ENCODE results near the gene MEX3C.
A peak's percentile ranks its signal among the peaks of the same experiment; 100 is the strongest.

The MEX3C gene

GRCh38 chr18:51196118-51196810 is 1.2 kb downstream of the MEX3C start:
- Histone ChIP-seq H3K4me3 (ENCODE audit: low read depth, low read length, poor library complexity, severe bottlenecking) (peak overlapping the region; percentile 92), H3K9me2 (ENCODE audit: low read depth, low read length) (no peaks in the 10 kb centered on the region), H3K9me3 (ENCODE audit: low read length) (no peaks in the 10 kb centered on the region), H3K27me3 (ENCODE audit: insufficient read depth, low read length) (no peaks in the 10 kb centered on the region), H3K36me3 (ENCODE audit: insufficient read depth, low read length) (peaks cover 47% of the 10 kb centered on the region), H3K27ac (ENCODE audit: low read depth, low read length, poor library complexity, severe bottlenecking) (peak overlapping the region; percentile 92), H3K4me1 (ENCODE audit: insufficient read depth, low read length, severe bottlenecking) (peaks cover 41% of the 10 kb centered on the region), H4K20me1 (ENCODE audit: insufficient read depth, low read length) (no peaks in the 10 kb centered on the region; the same call in 1 of the 2 replicates), H3K4me2 (ENCODE audit: low read length) (peak overlapping the region; percentile 88), H3F3A (ENCODE audit: insufficient read depth, low read length) (no peaks in the 10 kb centered on the region), H3K79me2 (ENCODE audit: insufficient read depth, low read length) (peaks cover 56% of the 10 kb centered on the region), H3K9ac (ENCODE audit: low read length) (peak overlapping the region; percentile 86), H2AFZ (ENCODE audit: low read length) (no peak overlapping the region)
- TF ChIP-seq CTCF (IDR thresholded peaks at IDR 0.05; ENCODE audit: low read length) (no peak), EZH2 (IDR thresholded peaks at IDR 0.05; ENCODE audit: borderline replicate concordance, low read length) (no peak)

GRCh38 chr18:51195451-51196117 is 1.9 kb downstream of the MEX3C start:
- H3K9me3 ChIP-seq (ENCODE audit: low read length), result no peaks in the 10 kb centered on the region
- TF ChIP-seq EZH2 (IDR thresholded peaks at IDR 0.05; ENCODE audit: borderline replicate concordance, low read length) (no peak), CTCF (IDR thresholded peaks at IDR 0.05; ENCODE audit: low read length) (peak; percentile 10; the same call in 1 of the 2 replicates)
- peak overlapping the region; percentile 86 for H3K9ac ChIP-seq (ENCODE audit: low read length)
- peaks cover 48% of the 10 kb centered on the region for H3K4me1 ChIP-seq (ENCODE audit: insufficient read depth, low read length, severe bottlenecking)
- peak overlapping the region; percentile 92 for H3K27ac ChIP-seq (ENCODE audit: low read depth, low read length, poor library complexity, severe bottlenecking)
- H3K4me2 ChIP-seq (ENCODE audit: low read length), result peak overlapping the region; percentile 88
- no peaks in the 10 kb centered on the region for H3F3A ChIP-seq (ENCODE audit: insufficient read depth, low read length)
- H2AFZ ChIP-seq (ENCODE audit: low read length), result no peak overlapping the region
- H3K4me3 ChIP-seq (ENCODE audit: low read depth, low read length, poor library complexity, severe bottlenecking), result peak overlapping the region; percentile 92
- H3K9me2 ChIP-seq (ENCODE audit: low read depth, low read length), result no peaks in the 10 kb centered on the region
- H3K36me3 ChIP-seq (ENCODE audit: insufficient read depth, low read length), result peaks cover 52% of the 10 kb centered on the region
- H3K27me3 ChIP-seq (ENCODE audit: insufficient read depth, low read length), result no peaks in the 10 kb centered on the region
- peaks cover 62% of the 10 kb centered on the region for H3K79me2 ChIP-seq (ENCODE audit: insufficient read depth, low read length)
- H4K20me1 ChIP-seq (ENCODE audit: insufficient read depth, low read length), result no peaks in the 10 kb centered on the region; the same call in 1 of the 2 replicates

GRCh38 chr18:51195086-51195450 is 2.4 kb downstream of the MEX3C start:
- Histone ChIP-seq H3K4me1 (ENCODE audit: insufficient read depth, low read length, severe bottlenecking) (peaks cover 53% of the 10 kb centered on the region), H2AFZ (ENCODE audit: low read length) (no peak overlapping the region)

More at GRCh38 chr18:51195086-51195450, 2.4 kb downstream of the MEX3C start:
- Histone ChIP-seq H3F3A (ENCODE audit: insufficient read depth, low read length) (no peaks in the 10 kb centered on the region), H4K20me1 (ENCODE audit: insufficient read depth, low read length) (no peaks in the 10 kb centered on the region; the same call in 1 of the 2 replicates), H3K4me2 (ENCODE audit: low read length) (peak overlapping the region; percentile 88), H3K9ac (ENCODE audit: low read length) (peak overlapping the region; percentile 86), H3K4me3 (ENCODE audit: low read depth, low read length, poor library complexity, severe bottlenecking) (peak overlapping the region; percentile 92), H3K79me2 (ENCODE audit: insufficient read depth, low read length) (peaks cover 67% of the 10 kb centered on the region), H3K9me2 (ENCODE audit: low read depth, low read length) (no peaks in the 10 kb centered on the region), H3K27ac (ENCODE audit: low read depth, low read length, poor library complexity, severe bottlenecking) (peak overlapping the region; percentile 92), H3K27me3 (ENCODE audit: insufficient read depth, low read length) (no peaks in the 10 kb centered on the region), H3K36me3 (ENCODE audit: insufficient read depth, low read length) (peaks cover 57% of the 10 kb centered on the region), H3K9me3 (ENCODE audit: low read length) (no peaks in the 10 kb centered on the region)
- no peak for TF ChIP-seq CTCF (IDR thresholded peaks at IDR 0.05; ENCODE audit: low read length)
- TF ChIP-seq EZH2 (IDR thresholded peaks at IDR 0.05; ENCODE audit: borderline replicate concordance, low read length), result no peak

Data from OCI-LY1 (cell line).